GM19463 (cell line): ENCODE measurements around the gene HSH2D.
"Not testable (repeated sequence)": the region's sequence is repeated elsewhere in the genome, so short reads cannot be mapped to it uniquely, and the experiment has no call there.

Experiments used
- ATAC-seq: cut with Tn5 transposase; IDR thresholded peaks from one replicate; pipeline ENCODE4 v1.9.1; 2021; ENCODE audit warnings: mild to moderate bottlenecking, moderate library complexity; ENCODE audit not compliant: unreplicated experiment

The HSH2D gene

GRCh38 chr19:16154557-16154956, 11.1 kb downstream of the HSH2D start:
- ATAC-seq = no peak

- no peak for ATAC-seq
These were observed 11.6 kb downstream of the HSH2D start for GRCh38 chr19:16155128-16155527.

DNA sequence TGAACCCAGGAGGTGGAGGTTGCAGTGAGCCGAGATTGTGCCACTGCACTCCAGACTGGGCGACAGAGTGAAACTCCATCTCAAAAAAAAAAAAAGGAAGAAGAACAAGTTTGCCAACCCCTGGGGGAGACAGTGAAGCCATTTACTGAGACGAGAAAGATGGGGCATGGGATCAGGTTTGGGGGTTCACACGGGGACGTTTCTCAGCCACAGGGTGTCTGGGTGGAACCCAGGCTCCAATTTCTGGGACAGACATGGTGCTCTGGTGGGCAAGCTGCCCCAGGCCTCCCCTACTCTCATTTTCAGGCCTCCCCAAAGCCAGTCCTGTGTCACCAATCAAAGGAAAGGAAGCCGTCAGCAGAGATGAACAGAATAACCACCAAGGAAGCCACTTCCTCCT, 13.4 kb downstream of the HSH2D start:
- ATAC-seq = no peak

DNA sequence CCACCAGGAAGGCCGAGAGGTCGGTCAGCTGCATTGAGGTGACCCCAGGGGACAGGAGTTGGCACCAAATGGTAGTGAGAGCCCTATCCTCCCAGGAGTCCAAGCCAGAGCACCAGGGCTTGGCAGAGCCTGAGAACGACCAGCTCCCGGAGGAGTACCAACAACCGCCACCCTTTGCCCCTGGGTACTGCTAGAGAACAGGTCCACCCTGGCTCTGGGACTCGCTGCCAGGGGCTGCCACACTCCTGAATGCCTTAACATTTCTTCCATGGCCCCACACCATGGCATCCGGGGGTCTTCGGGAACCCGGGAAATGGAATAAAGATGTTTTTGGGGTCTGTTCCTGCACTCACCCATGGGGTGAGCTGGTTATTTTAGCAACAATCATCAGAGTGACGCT, 14.1 kb downstream of the HSH2D start:
- ATAC-seq = no peak

DNA sequence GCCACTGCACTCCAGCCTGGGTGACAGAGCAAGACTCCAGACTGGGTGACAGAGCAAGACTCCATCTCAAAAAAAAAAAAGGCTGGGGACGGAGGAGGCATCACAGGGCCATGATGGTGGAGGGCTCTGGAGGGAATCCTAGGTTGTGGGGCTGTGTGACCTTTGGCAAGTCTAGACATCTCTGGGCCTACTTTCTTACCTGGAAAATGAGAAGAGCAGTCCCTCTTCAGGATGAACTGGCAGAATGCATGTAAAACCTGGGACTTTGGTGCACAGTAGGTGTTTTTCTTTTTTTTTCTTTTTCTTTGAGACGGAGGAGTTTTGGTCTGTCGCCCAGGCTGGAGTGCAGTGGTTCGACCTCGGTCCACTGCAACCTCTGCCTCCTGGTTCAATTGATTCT, 16.2 kb downstream of the HSH2D start:
- ATAC-seq = no peak

DNA sequence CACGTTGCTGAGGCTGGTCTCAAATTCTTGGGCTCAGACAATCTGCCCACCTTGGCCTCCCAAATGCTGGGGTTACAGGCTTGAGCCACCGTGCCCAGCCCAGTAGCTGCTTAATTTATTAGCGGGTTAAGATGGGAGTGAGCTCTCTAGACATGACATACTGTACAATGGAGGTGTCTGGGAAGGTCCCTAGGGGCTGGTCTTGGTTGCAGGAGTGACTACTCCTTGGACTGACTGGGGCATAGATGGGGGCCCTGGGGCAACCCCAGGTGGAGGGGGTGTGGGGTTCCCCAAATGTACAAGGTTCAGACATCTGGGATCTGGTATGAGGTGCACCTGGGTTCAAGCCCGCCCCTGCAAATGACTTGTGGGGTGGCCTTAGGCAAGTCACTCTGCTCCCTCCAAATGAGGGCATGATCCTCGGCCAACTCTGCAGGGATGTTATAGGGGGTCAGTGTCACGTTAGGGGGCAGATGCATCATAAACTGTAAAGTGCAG, 17.0 kb downstream of the HSH2D start:
- no peak for ATAC-seq

DNA sequence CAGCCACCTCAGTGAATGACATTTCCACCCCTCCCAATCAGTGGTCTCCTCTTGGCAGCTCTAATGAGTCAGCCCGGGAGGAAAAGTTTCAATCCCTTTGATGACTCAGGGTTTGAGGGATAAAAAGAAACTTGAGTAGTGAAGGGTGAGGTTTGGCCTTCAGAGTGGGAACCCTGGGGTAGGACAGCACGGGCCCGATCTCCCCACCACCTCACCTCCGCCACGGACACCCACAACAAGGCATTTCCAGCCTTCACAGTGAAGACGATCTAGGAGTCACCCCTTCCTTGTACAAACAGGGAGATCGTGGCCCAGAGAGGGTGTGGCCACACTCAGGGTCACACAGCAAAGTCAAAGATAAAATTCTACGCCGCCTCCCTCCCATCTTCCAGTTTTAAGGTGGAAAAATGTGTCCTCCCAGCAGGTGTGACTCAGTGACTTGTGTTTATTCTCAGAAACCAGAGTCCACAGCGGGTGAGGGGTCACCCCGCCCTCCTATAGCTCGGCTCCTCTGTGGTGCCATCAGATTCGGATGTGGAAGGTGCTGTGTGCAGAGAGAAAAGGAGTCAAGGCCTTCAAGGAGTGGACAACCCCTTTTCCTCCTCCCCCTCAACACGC, 17.6 kb downstream of the HSH2D start:
- ATAC-seq = no peak

DNA sequence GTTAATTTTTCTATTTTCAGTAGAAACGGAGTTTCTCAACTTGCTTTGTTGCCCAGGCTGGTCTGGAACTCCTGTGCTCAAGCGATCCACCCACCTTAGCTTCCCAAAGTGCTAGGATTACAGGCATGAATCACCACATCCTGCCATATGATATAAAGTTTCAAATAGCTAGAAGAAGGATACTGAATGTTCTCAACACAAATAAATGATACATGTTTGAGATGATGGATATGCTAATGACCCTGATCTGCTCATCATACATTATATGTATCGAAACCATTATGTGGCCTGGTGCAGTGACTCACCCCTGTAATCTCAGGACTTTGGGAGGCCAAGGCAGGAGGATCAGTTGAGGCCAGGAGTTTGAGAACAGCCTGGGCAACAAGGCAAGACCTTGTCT, 18.4 kb downstream of the HSH2D start:
- no peak for ATAC-seq

- no peak for ATAC-seq
These were observed 20.9 kb downstream of the HSH2D start for GRCh38 chr19:16164222-16164890.

DNA sequence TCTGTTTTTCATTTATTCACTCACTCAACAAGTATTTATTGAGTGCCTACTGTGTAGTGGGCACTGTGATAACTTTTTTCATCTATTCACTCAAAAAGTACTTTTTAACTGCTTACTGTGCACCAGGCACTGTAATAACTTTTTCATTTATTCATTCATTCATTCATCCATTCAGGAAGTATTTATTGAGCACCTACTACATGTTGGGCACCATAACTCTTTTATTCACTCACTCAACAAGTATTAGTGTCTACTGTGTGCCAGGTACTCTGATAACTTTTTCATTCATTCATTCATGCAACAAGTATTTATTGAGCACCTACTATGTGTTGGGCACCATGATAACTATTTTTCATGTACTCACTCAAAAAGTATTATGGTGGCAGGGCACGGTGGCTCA, 22.9 kb downstream of the HSH2D start:
- ATAC-seq = no peak

GRCh38 chr19:16167055-16167454, 23.6 kb downstream of the HSH2D start:
- no peak for ATAC-seq

GRCh38 chr19:16168465-16169081, 25.1 kb downstream of the HSH2D start:
- no peak for ATAC-seq

GRCh38 chr19:16170134-16170533, 26.6 kb downstream of the HSH2D start:
- no peak for ATAC-seq

GRCh38 chr19:16175954-16176353, 32.5 kb downstream of the HSH2D start:
- no peak for ATAC-seq

- not testable (repeated sequence) for ATAC-seq
These were observed 35.4 kb downstream of the HSH2D start for GRCh38 chr19:16178866-16179265.

DNA sequence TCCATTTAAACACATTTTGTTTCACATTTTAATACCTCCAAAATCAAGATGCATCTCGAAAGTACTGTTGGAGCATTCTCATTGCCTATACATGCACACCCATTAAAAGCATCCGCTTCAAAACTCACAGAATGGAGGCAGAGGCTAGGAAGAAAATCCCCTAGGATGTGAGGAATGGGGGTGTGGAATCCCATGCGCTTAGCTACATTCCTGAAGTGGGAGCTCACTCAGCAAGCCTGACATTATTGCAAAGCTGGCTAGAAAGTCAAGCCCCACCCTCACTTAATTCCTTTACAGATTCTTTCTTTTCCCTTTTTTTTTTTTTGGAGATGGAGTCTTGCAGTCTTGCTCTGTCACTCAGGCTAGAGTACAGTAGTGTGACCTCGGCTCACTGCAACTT, 37.1 kb downstream of the HSH2D start:
- no peak for ATAC-seq

DNA sequence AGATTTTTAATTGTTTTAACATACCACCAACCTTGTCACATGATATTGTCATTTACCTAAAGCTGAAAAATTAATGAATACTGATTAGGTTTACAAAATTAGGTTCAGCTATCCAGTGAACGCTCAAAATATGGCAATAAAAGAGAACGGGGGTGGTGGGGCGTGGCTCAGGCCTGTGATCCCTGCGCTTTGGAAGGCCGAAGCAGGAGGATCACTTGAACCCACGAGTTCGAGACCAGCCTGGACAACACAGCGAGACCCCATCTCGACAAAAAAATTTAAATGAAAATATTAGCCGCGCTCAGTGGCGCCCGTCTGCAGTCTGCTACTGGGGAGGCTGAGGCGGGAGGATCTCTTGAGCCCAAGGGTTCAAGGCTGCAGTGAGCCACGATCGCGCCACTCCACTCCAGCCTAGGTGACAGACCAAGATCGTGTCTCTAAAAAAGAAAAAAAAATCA, 41.2 kb downstream of the HSH2D start:
- no peak for ATAC-seq

DNA sequence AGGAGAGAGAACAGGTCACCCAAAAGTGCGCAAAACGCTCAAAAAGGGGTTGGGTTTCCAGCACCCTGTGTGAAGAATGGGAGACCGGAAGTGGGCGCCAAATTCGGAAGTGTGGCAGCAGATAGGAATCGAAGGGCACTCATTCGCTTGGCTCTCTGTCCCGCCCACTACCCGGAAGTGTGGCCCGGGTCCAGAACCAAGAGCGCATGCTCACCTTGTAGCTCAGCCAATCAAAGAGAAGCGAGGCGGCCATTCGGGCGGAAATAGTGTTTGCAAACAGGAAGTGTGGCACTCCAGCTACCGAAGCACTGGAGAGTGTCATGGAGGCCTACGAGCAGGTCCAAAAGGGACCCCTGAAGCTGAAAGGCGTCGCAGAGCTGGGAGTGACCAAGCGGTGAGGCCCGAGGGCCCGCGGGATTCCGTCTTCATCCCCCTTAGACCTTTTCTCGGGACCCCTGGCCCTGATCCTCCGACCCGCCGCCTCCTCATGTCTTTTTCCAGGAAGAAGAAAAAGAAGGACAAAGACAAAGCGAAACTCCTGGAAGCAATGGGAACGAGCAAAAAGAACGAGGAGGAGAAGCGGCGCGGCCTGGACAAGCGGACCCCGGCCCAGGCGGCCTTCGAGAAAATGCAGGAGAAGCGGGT, 41.8 kb downstream of the HSH2D start, which contains the start of gene FAM32A:
TSS of gene FAM32A (plus strand) at position 288 of the 645 bp plus-strand sequence. CDS start at position 321, 33 bp downstream.
- ATAC-seq = peak; percentile 93

DNA sequence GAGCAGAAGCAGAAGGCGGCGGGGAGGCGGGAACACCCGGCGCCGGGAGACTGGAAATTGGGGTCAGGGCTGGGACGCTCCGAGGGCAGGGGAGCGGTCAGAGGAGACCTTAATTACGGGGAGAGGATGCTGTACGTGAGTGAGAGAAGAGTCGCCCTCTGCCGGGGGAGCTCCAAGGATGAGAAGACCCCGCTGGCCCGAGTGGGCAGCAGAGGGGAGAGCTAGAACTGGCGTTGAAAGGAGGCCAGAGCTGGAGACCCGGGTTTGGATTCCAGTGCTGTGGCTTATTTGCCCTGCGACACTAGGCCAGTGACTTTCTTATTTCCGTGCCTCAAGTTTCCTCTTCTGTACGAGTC, 42.3 kb downstream of the HSH2D start:
- ATAC-seq = no peak

- ATAC-seq = no peak
These were observed 45.0 kb downstream of the HSH2D start for GRCh38 chr19:16188521-16188920.

- ATAC-seq = no peak
These were observed 46.7 kb downstream of the HSH2D start for GRCh38 chr19:16190198-16190597.

DNA sequence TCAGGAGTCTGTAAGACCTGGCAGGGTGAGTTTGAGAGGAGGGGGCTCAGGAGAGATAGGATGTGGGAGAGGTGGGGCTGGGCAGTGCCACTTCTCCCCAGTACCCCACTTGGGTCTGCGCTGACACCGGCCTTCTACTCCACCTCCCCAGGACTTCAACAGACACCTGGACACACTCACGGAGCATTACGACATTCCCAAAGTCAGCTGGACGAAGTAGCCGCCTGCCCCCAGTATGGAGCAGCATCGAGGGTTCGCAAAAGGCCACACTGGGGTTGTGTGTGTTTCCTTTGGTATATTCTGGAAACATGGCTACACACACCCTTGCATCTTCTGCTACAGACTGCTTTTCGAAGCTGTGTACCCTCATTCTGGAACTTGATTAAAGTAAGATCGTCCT, 47.3 kb downstream of the HSH2D start:
- no peak for ATAC-seq
